Activated naive CD8-positive, alpha-beta T cell treated with anti-CD3 and anti-CD28 coated beads, Interleukin-2, amount 50 U/mL, for 24 hours (primary cell): ENCODE results near the gene PRUNE2.

Source experiments
- ATAC-seq: fragments of 150-1000 bp; cut with Tn5 transposase; one replicate; pipeline ENCODE4 v1.10.0; 2021
- DNase-seq: peaks from one replicate; pipeline ENCODE4 v3.0.0; 2021
- H3K27ac Mint-ChIP-seq: one replicate; pipeline ENCODE4 v1.8.0; 2021; ENCODE audit warnings: mild to moderate bottlenecking, mixed read lengths
- H3K27me3 Mint-ChIP-seq: one replicate; pipeline ENCODE4 v1.8.0; 2021; ENCODE audit warnings: mixed read lengths
- H3K36me3 Mint-ChIP-seq: one replicate; pipeline ENCODE4 v1.8.0; 2021; ENCODE audit warnings: low read depth, mixed read lengths
- H3K4me1 Mint-ChIP-seq: one replicate; pipeline ENCODE4 v1.8.0; 2021; ENCODE audit warnings: mixed read lengths
- H3K4me3 Mint-ChIP-seq: one replicate; pipeline ENCODE4 v1.8.0; 2021; ENCODE audit warnings: mild to moderate bottlenecking, moderate library complexity, mixed read lengths
- H3K9me3 Mint-ChIP-seq: one replicate; pipeline ENCODE4 v1.8.0; 2021; ENCODE audit warnings: mixed read lengths

PRUNE2 gene

GRCh38 chr9:76629205-76629990 lies 276.5 kb downstream of the PRUNE2 start:
- Mint-ChIP-seq H3K27me3 (peaks cover 4% of the 10 kb centered on the region), H3K4me3 (no peak overlapping the region), H3K27ac (no peak overlapping the region), H3K4me1 (peaks cover 10% of the 10 kb centered on the region), H3K36me3 (no peaks in the 10 kb centered on the region), H3K9me3 (no peaks in the 10 kb centered on the region)
- DNase-seq = no peak
- peak; percentile 54 for ATAC-seq

GRCh38 chr9:76628155-76628554 lies 277.8 kb downstream of the PRUNE2 start:
- no peaks in the 10 kb centered on the region for H3K36me3 Mint-ChIP-seq
- no peak overlapping the region for H3K27ac Mint-ChIP-seq
- no peaks in the 10 kb centered on the region for H3K9me3 Mint-ChIP-seq
- DNase-seq (no peak), ATAC-seq (no peak)
- H3K27me3 Mint-ChIP-seq = peaks cover 4% of the 10 kb centered on the region
- no peak overlapping the region for H3K4me3 Mint-ChIP-seq
- peaks cover 10% of the 10 kb centered on the region for H3K4me1 Mint-ChIP-seq

- Mint-ChIP-seq H3K4me3 (no peak overlapping the region), H3K36me3 (no peaks in the 10 kb centered on the region), H3K27me3 (peaks cover 6% of the 10 kb centered on the region), H3K27ac (no peak overlapping the region), H3K9me3 (no peaks in the 10 kb centered on the region), H3K4me1 (peaks cover 10% of the 10 kb centered on the region)
- DNase-seq (no peak), ATAC-seq (no peak)
Observed at GRCh38 chr9:76626980-76627379, 278.9 kb downstream of the PRUNE2 start.

- H3K27me3 Mint-ChIP-seq = peaks cover 7% of the 10 kb centered on the region
- H3K36me3 Mint-ChIP-seq = no peaks in the 10 kb centered on the region
- ATAC-seq (no peak), DNase-seq (no peak)
- no peak overlapping the region for H3K27ac Mint-ChIP-seq
- H3K9me3 Mint-ChIP-seq = no peaks in the 10 kb centered on the region
- peaks cover 11% of the 10 kb centered on the region for H3K4me1 Mint-ChIP-seq
- H3K4me3 Mint-ChIP-seq = no peak overlapping the region
Observed at GRCh38 chr9:76626141-76626540, 279.8 kb downstream of the PRUNE2 start.

GRCh38 chr9:76624391-76625048 lies 281.4 kb downstream of the PRUNE2 start:
- H3K4me3 Mint-ChIP-seq = no peak overlapping the region
- no peaks in the 10 kb centered on the region for H3K36me3 Mint-ChIP-seq
- H3K27ac Mint-ChIP-seq = no peak overlapping the region
- DNase-seq (no peak), ATAC-seq (no peak)
- no peaks in the 10 kb centered on the region for H3K9me3 Mint-ChIP-seq
- H3K4me1 Mint-ChIP-seq = peaks cover 9% of the 10 kb centered on the region
- peaks cover 11% of the 10 kb centered on the region for H3K27me3 Mint-ChIP-seq

GRCh38 chr9:76620996-76621395 lies 284.9 kb downstream of the PRUNE2 start:
- peaks cover 5% of the 10 kb centered on the region for H3K4me1 Mint-ChIP-seq
- no peak overlapping the region for H3K27ac Mint-ChIP-seq

GRCh38 chr9:76620581-76620980 lies 285.3 kb downstream of the PRUNE2 start:
- ATAC-seq (no peak), DNase-seq (no peak)
- Mint-ChIP-seq H3K4me3 (no peak overlapping the region), H3K27ac (no peak overlapping the region), H3K4me1 (peaks cover 5% of the 10 kb centered on the region), H3K36me3 (no peaks in the 10 kb centered on the region), H3K27me3 (peaks cover 13% of the 10 kb centered on the region), H3K9me3 (no peaks in the 10 kb centered on the region)

More at GRCh38 chr9:76620996-76621395, 284.9 kb downstream of the PRUNE2 start:
- H3K27me3 Mint-ChIP-seq = peaks cover 9% of the 10 kb centered on the region
- H3K36me3 Mint-ChIP-seq = no peaks in the 10 kb centered on the region
- DNase-seq (no peak), ATAC-seq (no peak)
- H3K9me3 Mint-ChIP-seq = no peaks in the 10 kb centered on the region
- H3K4me3 Mint-ChIP-seq = no peak overlapping the region

- Mint-ChIP-seq H3K27ac (no peak overlapping the region), H3K27me3 (peaks cover 15% of the 10 kb centered on the region), H3K36me3 (no peaks in the 10 kb centered on the region), H3K9me3 (no peaks in the 10 kb centered on the region), H3K4me3 (no peak overlapping the region), H3K4me1 (peaks cover 11% of the 10 kb centered on the region)
- DNase-seq (no peak), ATAC-seq (no peak)
Observed at GRCh38 chr9:76619640-76620039, 286.3 kb downstream of the PRUNE2 start.

- Mint-ChIP-seq H3K4me3 (no peak overlapping the region), H3K27ac (no peak overlapping the region), H3K4me1 (peaks cover 14% of the 10 kb centered on the region), H3K9me3 (no peaks in the 10 kb centered on the region), H3K27me3 (peaks cover 15% of the 10 kb centered on the region), H3K36me3 (no peaks in the 10 kb centered on the region)
- DNase-seq (no peak), ATAC-seq (no peak)
Observed at GRCh38 chr9:76619197-76619596, 286.7 kb downstream of the PRUNE2 start.

- H3K27me3 Mint-ChIP-seq = peaks cover 17% of the 10 kb centered on the region
- H3K9me3 Mint-ChIP-seq = no peaks in the 10 kb centered on the region
- H3K4me1 Mint-ChIP-seq = peaks cover 14% of the 10 kb centered on the region
- ATAC-seq (no peak), DNase-seq (no peak)
- H3K36me3 Mint-ChIP-seq = no peaks in the 10 kb centered on the region
- H3K4me3 Mint-ChIP-seq = no peak overlapping the region
- H3K27ac Mint-ChIP-seq = no peak overlapping the region
Observed at GRCh38 chr9:76618762-76619161, 287.2 kb downstream of the PRUNE2 start.

- no peak overlapping the region for H3K4me3 Mint-ChIP-seq
- DNase-seq = no peak
- H3K36me3 Mint-ChIP-seq = no peaks in the 10 kb centered on the region
- no peak overlapping the region for H3K27ac Mint-ChIP-seq
- no peak for ATAC-seq
- peaks cover 22% of the 10 kb centered on the region for H3K4me1 Mint-ChIP-seq
- peaks cover 17% of the 10 kb centered on the region for H3K27me3 Mint-ChIP-seq
- no peaks in the 10 kb centered on the region for H3K9me3 Mint-ChIP-seq
Observed at GRCh38 chr9:76617497-76618175, 288.3 kb downstream of the PRUNE2 start.

GRCh38 chr9:76616780-76617179 lies 289.1 kb downstream of the PRUNE2 start:
- ATAC-seq (no peak), DNase-seq (no peak)
- peaks cover 14% of the 10 kb centered on the region for H3K27me3 Mint-ChIP-seq
- H3K4me1 Mint-ChIP-seq = peaks cover 22% of the 10 kb centered on the region
- no peak overlapping the region for H3K27ac Mint-ChIP-seq
- H3K4me3 Mint-ChIP-seq = no peak overlapping the region
- H3K9me3 Mint-ChIP-seq = no peaks in the 10 kb centered on the region
- H3K36me3 Mint-ChIP-seq = no peaks in the 10 kb centered on the region

- no peaks in the 10 kb centered on the region for H3K9me3 Mint-ChIP-seq
- no peak overlapping the region for H3K27ac Mint-ChIP-seq
- no peak overlapping the region for H3K4me3 Mint-ChIP-seq
- H3K4me1 Mint-ChIP-seq = peaks cover 16% of the 10 kb centered on the region
- ATAC-seq (no peak), DNase-seq (no peak)
- H3K27me3 Mint-ChIP-seq = peaks cover 13% of the 10 kb centered on the region
- no peaks in the 10 kb centered on the region for H3K36me3 Mint-ChIP-seq
Observed at GRCh38 chr9:76615177-76615603, 290.7 kb downstream of the PRUNE2 start.

- Mint-ChIP-seq H3K27me3 (peaks cover 14% of the 10 kb centered on the region), H3K4me1 (peaks cover 16% of the 10 kb centered on the region), H3K4me3 (no peak overlapping the region), H3K9me3 (no peaks in the 10 kb centered on the region), H3K36me3 (no peaks in the 10 kb centered on the region), H3K27ac (no peak overlapping the region)
- no peak for ATAC-seq
- DNase-seq = no peak
Observed at GRCh38 chr9:76613974-76614373, 291.9 kb downstream of the PRUNE2 start.
